H9 (cell line): ENCODE results near the gene WSCD2. TPM values are rescaled to one million over a fixed set of nuclear protein-coding genes. Genes with fewer than 3 reads are reported as not detected.

Experiments
- DNase-seq: peaks from one replicate; pipeline ENCODE4 v3.0.0-alpha.2; 2017
- H2AFZ ChIP-seq: one replicate; pipeline ENCODE4 v1.6.1; 2013; ENCODE audit warnings: mild to moderate bottlenecking, low read length, control low read depth, moderate library complexity
- H2AK5ac ChIP-seq: 2 replicates; pipeline ENCODE4 v1.6.1; 2013; ENCODE audit warnings: low read length, control low read depth, mixed read lengths; ENCODE audit not compliant: insufficient read length
- H2BK120ac ChIP-seq: one replicate; pipeline ENCODE4 v1.6.1; 2013; ENCODE audit warnings: low read depth, mild to moderate bottlenecking, low read length, control low read depth, inconsistent platforms; ENCODE audit not compliant: poor library complexity, severe bottlenecking
- H2BK12ac ChIP-seq: 2 replicates; pipeline ENCODE4 v1.6.1; 2013; ENCODE audit warnings: low read length, control low read depth, mixed read lengths, low read depth; ENCODE audit not compliant: insufficient read length
- H2BK15ac ChIP-seq: 2 replicates; pipeline ENCODE4 v1.6.1; 2013; ENCODE audit warnings: low read depth, low read length, control low read depth
- H2BK20ac ChIP-seq: one replicate; pipeline ENCODE4 v1.6.1; 2013; ENCODE audit warnings: low read depth, mild to moderate bottlenecking, low read length, control low read depth, inconsistent platforms; ENCODE audit not compliant: poor library complexity, severe bottlenecking
- H2BK5ac ChIP-seq: 2 replicates; pipeline ENCODE4 v1.6.1; 2013; ENCODE audit warnings: low read length, control low read depth, mixed read lengths; ENCODE audit not compliant: insufficient read length
- H3K14ac ChIP-seq: 2 replicates; pipeline ENCODE4 v1.6.1; 2013; ENCODE audit warnings: low read length, control low read depth; ENCODE audit not compliant: insufficient read depth
- H3K18ac ChIP-seq: 2 replicates; pipeline ENCODE4 v1.6.1; 2013; ENCODE audit warnings: low read depth, mild to moderate bottlenecking, mixed read lengths, low read length, control low read depth; ENCODE audit not compliant: insufficient read length
- H3K23ac ChIP-seq: 2 replicates; pipeline ENCODE4 v1.6.1; 2013; ENCODE audit warnings: low read length, control low read depth, mixed read lengths, low read depth; ENCODE audit not compliant: insufficient read length
- H3K23me2 ChIP-seq: 2 replicates; pipeline ENCODE4 v1.6.1; 2013; ENCODE audit warnings: low read depth, mild to moderate bottlenecking, mixed read lengths, low read length, control low read depth; ENCODE audit not compliant: insufficient read length, poor library complexity, severe bottlenecking
- H3K27ac ChIP-seq: 2 replicates; pipeline ENCODE4 v1.5.1; 2013; ENCODE audit warnings: low read length, control low read depth, mixed read lengths, low read depth; ENCODE audit not compliant: insufficient read length
- H3K27me3 ChIP-seq: 2 replicates; pipeline ENCODE4 v1.6.1; 2013; ENCODE audit warnings: low read length, control low read depth, inconsistent platforms; ENCODE audit not compliant: insufficient read depth
- H3K4ac ChIP-seq: 2 replicates; pipeline ENCODE4 v1.6.1; 2013; ENCODE audit warnings: low read depth, mild to moderate bottlenecking, control low read depth, inconsistent platforms, low read length, moderate library complexity
- H3K4me1 ChIP-seq: 2 replicates; pipeline ENCODE4 v1.6.1; 2013; ENCODE audit warnings: low read length, control low read depth, inconsistent platforms; ENCODE audit not compliant: insufficient read depth
- H3K4me2 ChIP-seq: 2 replicates; pipeline ENCODE4 v1.6.1; 2013; ENCODE audit warnings: low read length, control low read depth, mixed read lengths; ENCODE audit not compliant: insufficient read length, insufficient read depth
- H3K56ac ChIP-seq: 2 replicates; pipeline ENCODE4 v1.6.1; 2013; ENCODE audit warnings: low read depth, mild to moderate bottlenecking, mixed read lengths, low read length, control low read depth; ENCODE audit not compliant: insufficient read length
- H3K79me1 ChIP-seq: 2 replicates; pipeline ENCODE4 v1.6.1; 2013; ENCODE audit warnings: low read depth, mild to moderate bottlenecking, moderate library complexity, low read length, control low read depth, inconsistent platforms; ENCODE audit not compliant: insufficient read depth, poor library complexity, severe bottlenecking
- H3K79me2 ChIP-seq: 2 replicates; pipeline ENCODE4 v1.6.1; 2013; ENCODE audit warnings: low read length, control low read depth, inconsistent platforms; ENCODE audit not compliant: insufficient read depth
- H3K9ac ChIP-seq: 2 replicates; pipeline ENCODE4 v1.6.1; 2013; ENCODE audit warnings: low read length, control low read depth, mixed read lengths; ENCODE audit not compliant: insufficient read length; ENCODE audit errors: extremely low read depth
- H3K9me3 ChIP-seq: one replicate; pipeline ENCODE4 v1.6.1; 2013; ENCODE audit warnings: low read depth, low read length, inconsistent platforms; ENCODE audit not compliant: control insufficient read depth
- H3T11ph ChIP-seq: one replicate; pipeline ENCODE4 v1.6.1; 2013; ENCODE audit warnings: mild to moderate bottlenecking, low read length, control low read depth, inconsistent platforms
- H4K20me1 ChIP-seq: one replicate; pipeline ENCODE4 v1.6.1; 2013; ENCODE audit not compliant: control insufficient read depth, insufficient read length, insufficient read depth
- H4K5ac ChIP-seq: 2 replicates; pipeline ENCODE4 v1.6.1; 2013; ENCODE audit warnings: low read depth, mild to moderate bottlenecking, mixed read lengths, low read length, control low read depth; ENCODE audit not compliant: insufficient read length
- H4K8ac ChIP-seq: replicated peaks from 2 replicates; pipeline ENCODE4 v1.6.1; 2013; ENCODE audit warnings: low read length, control low read depth, mixed read lengths, low read depth; ENCODE audit not compliant: insufficient read length
- H4K91ac ChIP-seq: 2 replicates; pipeline ENCODE4 v1.6.1; 2013; ENCODE audit warnings: low read depth, mild to moderate bottlenecking, moderate library complexity, mixed read lengths, low read length, control low read depth; ENCODE audit not compliant: insufficient read length
- H3K27ac Mint-ChIP-seq, 3 experiments: 2 replicates in 2 of 3; 3 replicates in 1 of 3; pipeline ENCODE4 v1.8.0; 2020 to 2021; ENCODE audit warnings: mixed read lengths in 3 of 3, mild to moderate bottlenecking in 1 of 3, moderate library complexity in 1 of 3
- H3K27me3 Mint-ChIP-seq: 2 replicates; pipeline ENCODE4 v1.8.0; 2021; ENCODE audit warnings: low read depth, mild to moderate bottlenecking, moderate library complexity, mixed read lengths
- H3K36me3 Mint-ChIP-seq, 3 experiments: 2 replicates in 2 of 3; 3 replicates in 1 of 3; pipeline ENCODE4 v1.8.0; 2020 to 2021; ENCODE audit warnings: low read depth in 3 of 3, mixed read lengths in 3 of 3; ENCODE audit not compliant: insufficient read depth in 1 of 3
- H3K4me1 Mint-ChIP-seq, 2 experiments: 2 replicates each; pipeline ENCODE4 v1.8.0; 2020; ENCODE audit warnings: mixed read lengths in 2 of 2
- H3K4me3 Mint-ChIP-seq, 2 experiments: 2 replicates in 1 of 2; 3 replicates in 1 of 2; pipeline ENCODE4 v1.8.0; 2020 to 2021; ENCODE audit warnings: mild to moderate bottlenecking in 2 of 2, mixed read lengths in 2 of 2, moderate library complexity in 1 of 2
- H3K9me3 Mint-ChIP-seq, 2 experiments: 2 replicates in 1 of 2; 3 replicates in 1 of 2; pipeline ENCODE4 v1.8.0; 2020; ENCODE audit warnings: mild to moderate bottlenecking in 2 of 2, mixed read lengths in 2 of 2, moderate library complexity in 1 of 2
- WGBS: extraction: QIAGEN DNeasy Blood & Tissue Kit; methylation state at CpG from one replicate; pipeline ENCODE4 v1.1.7; 2013; ENCODE audit warnings: missing lambda C conversion rate, low lambda C conversion rate, mixed read lengths; ENCODE audit not compliant: insufficient read length; ENCODE audit errors: extremely low coverage; 5-methylcytosine and 5-hydroxymethylcytosine counted together
- total RNA-seq: library from RNA; stranded (reverse); gene quantifications from 2 replicates; pipeline ENCODE4 v1.2.1, GENCODE V29; 2021
- TF ChIP-seq, protein P1 (sequence below): fragments of 200-600 bp; sonication (generic); conservative IDR thresholded peaks from 3 replicates; pipeline ENCODE4 v1.8.0; 2021; ENCODE audit warnings: antibody characterized with exemption, mild to moderate bottlenecking

Gene WSCD2
- total RNA-seq, 1 experiment from 2014 or later: 0.92 TPM

DNA sequence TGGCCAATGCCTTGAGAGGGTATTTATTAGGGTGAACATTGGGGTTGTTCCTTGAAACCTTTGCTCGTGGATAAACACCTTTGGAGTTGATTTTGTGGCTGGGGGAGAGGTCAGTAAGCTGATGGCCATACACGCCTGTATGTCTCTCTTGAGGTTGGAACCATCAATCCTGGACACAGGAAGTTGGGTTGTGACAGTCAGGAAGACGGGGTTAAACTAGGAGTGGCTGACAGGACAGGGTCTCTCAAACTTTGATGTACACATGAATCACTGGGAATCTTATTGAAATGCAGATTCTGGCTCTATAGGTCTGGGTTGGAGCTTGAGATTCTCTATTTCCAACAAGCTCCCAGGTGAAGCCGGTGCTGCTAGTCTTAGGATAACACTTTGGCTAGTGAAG lies 12.8 kb upstream of the WSCD2 start:
- Histone ChIP-seq H2BK12ac (no peak overlapping the region), H3K27ac (no peak overlapping the region), H2AK5ac (no peak overlapping the region), H4K91ac (no peak overlapping the region), H3K4me1 (peaks cover 18% of the 10 kb centered on the region; the same call in 1 of the 2 replicates), H3K23me2 (no peaks in the 10 kb centered on the region), H3T11ph (no peak overlapping the region), H3K23ac (no peak overlapping the region), H3K4ac (no peak overlapping the region), H4K8ac (no peak overlapping the region), H3K56ac (no peak overlapping the region), H3K27me3 (no peaks in the 10 kb centered on the region), H4K20me1 (no peaks in the 10 kb centered on the region), H3K4me2 (no peak overlapping the region), H4K5ac (no peak overlapping the region), H2BK20ac (no peak overlapping the region), H3K9me3 (no peaks in the 10 kb centered on the region), H3K14ac (no peak overlapping the region), H3K79me2 (no peaks in the 10 kb centered on the region), H2BK120ac (no peak overlapping the region), H3K18ac (no peak overlapping the region), H2AFZ (no peak overlapping the region), H2BK15ac (no peak overlapping the region), H3K9ac (no peak overlapping the region), H3K79me1 (no peaks in the 10 kb centered on the region), H2BK5ac (no peak overlapping the region)
- 0 out of 5 replicates have a peak overlapping the region, but pooled peaks of 1 of the 2 experiments have one; percentile 18 for H3K4me3 Mint-ChIP-seq
- DNase-seq: no peak
- TF ChIP-seq, protein P1, sequence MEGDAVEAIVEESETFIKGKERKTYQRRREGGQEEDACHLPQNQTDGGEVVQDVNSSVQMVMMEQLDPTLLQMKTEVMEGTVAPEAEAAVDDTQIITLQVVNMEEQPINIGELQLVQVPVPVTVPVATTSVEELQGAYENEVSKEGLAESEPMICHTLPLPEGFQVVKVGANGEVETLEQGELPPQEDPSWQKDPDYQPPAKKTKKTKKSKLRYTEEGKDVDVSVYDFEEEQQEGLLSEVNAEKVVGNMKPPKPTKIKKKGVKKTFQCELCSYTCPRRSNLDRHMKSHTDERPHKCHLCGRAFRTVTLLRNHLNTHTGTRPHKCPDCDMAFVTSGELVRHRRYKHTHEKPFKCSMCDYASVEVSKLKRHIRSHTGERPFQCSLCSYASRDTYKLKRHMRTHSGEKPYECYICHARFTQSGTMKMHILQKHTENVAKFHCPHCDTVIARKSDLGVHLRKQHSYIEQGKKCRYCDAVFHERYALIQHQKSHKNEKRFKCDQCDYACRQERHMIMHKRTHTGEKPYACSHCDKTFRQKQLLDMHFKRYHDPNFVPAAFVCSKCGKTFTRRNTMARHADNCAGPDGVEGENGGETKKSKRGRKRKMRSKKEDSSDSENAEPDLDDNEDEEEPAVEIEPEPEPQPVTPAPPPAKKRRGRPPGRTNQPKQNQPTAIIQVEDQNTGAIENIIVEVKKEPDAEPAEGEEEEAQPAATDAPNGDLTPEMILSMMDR: no peak
- H3K36me3 Mint-ChIP-seq: no peaks in the 10 kb centered on the region; a peak in 2 of 7 replicates
- H3K9me3 Mint-ChIP-seq: no peaks in the 10 kb centered on the region; a peak in 2 of 5 replicates
- no CpG with 5 or more reads among the region's 4 CpGs for WGBS
- no peaks in the 10 kb centered on the region; the same call in 1 of the 2 replicates for H3K27me3 Mint-ChIP-seq
- peak overlapping the region in 1 of 3 experiments; percentile 97; a peak in 3 of 7 replicates for H3K27ac Mint-ChIP-seq
- H3K4me1 Mint-ChIP-seq: peaks cover 44 to 62% of the 10 kb centered on the region in 2 experiments
